22Rv1 (cell line): Measurements from ENCODE around the gene MT1F.

Source experiments
- H3K27ac ChIP-seq: fragments of 450-650 bp; 2 replicates; pipeline ENCODE4 v1.5.1; 2017
- CTCF ChIP-seq: fragments of 450-650 bp; IDR thresholded peaks from 2 replicates; pipeline ENCODE4 v1.5.1; 2017; ENCODE audit warnings: mild to moderate bottlenecking
- ZFX ChIP-seq: fragments of 450-650 bp; IDR thresholded peaks from 2 replicates; pipeline ENCODE4 v1.6.1; 2017; ENCODE audit warnings: antibody characterized with exemption, borderline replicate concordance

MT1F gene

GRCh38 chr16:56689171-56689570 lies 31.4 kb downstream of the MT1F start:
- H3K27ac ChIP-seq, result no peak overlapping the region
- TF ChIP-seq CTCF, result no peak
- TF ChIP-seq ZFX, result no peak

- no peak overlapping the region for H3K27ac ChIP-seq
- TF ChIP-seq ZFX (no peak), CTCF (no peak)
Measured at GRCh38 chr16:56690420-56691122, 32.8 kb downstream of the MT1F start.

- TF ChIP-seq CTCF (no peak), ZFX (no peak)
- H3K27ac ChIP-seq, result no peak overlapping the region
Measured at GRCh38 chr16:56691885-56692284, 34.1 kb downstream of the MT1F start.

GRCh38 chr16:56695246-56695645 lies 37.5 kb downstream of the MT1F start:
- no peak overlapping the region for H3K27ac ChIP-seq
- TF ChIP-seq ZFX (no peak), CTCF (no peak)

- H3K27ac ChIP-seq, result no peak overlapping the region
- TF ChIP-seq CTCF (no peak), ZFX (no peak)
Measured at GRCh38 chr16:56697456-56698155, 39.8 kb downstream of the MT1F start.

- H3K27ac ChIP-seq, result no peak overlapping the region
- TF ChIP-seq ZFX (no peak), CTCF (no peak)
Measured at GRCh38 chr16:56700195-56700594, 42.4 kb downstream of the MT1F start.

GRCh38 chr16:56700631-56701030 lies 42.9 kb downstream of the MT1F start:
- no peak overlapping the region for H3K27ac ChIP-seq
- TF ChIP-seq CTCF, result no peak
- TF ChIP-seq ZFX, result no peak
